ENCODE measurements around the gene FBXO42.

- TF ChIP-seq EZH2 (IDR thresholded peaks at IDR 0.05; ENCODE audit: low read depth, unreplicated experiment) = no peak
- TF ChIP-seq, protein P1, sequence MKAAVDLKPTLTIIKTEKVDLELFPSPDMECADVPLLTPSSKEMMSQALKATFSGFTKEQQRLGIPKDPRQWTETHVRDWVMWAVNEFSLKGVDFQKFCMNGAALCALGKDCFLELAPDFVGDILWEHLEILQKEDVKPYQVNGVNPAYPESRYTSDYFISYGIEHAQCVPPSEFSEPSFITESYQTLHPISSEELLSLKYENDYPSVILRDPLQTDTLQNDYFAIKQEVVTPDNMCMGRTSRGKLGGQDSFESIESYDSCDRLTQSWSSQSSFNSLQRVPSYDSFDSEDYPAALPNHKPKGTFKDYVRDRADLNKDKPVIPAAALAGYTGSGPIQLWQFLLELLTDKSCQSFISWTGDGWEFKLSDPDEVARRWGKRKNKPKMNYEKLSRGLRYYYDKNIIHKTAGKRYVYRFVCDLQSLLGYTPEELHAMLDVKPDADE (IDR thresholded peaks at IDR 0.05) = no peak
- TF ChIP-seq, protein P2, sequence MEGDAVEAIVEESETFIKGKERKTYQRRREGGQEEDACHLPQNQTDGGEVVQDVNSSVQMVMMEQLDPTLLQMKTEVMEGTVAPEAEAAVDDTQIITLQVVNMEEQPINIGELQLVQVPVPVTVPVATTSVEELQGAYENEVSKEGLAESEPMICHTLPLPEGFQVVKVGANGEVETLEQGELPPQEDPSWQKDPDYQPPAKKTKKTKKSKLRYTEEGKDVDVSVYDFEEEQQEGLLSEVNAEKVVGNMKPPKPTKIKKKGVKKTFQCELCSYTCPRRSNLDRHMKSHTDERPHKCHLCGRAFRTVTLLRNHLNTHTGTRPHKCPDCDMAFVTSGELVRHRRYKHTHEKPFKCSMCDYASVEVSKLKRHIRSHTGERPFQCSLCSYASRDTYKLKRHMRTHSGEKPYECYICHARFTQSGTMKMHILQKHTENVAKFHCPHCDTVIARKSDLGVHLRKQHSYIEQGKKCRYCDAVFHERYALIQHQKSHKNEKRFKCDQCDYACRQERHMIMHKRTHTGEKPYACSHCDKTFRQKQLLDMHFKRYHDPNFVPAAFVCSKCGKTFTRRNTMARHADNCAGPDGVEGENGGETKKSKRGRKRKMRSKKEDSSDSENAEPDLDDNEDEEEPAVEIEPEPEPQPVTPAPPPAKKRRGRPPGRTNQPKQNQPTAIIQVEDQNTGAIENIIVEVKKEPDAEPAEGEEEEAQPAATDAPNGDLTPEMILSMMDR (conservative IDR thresholded peaks at IDR 0.05; ENCODE audit: low read depth in 2 of 2) = no peak
- TF ChIP-seq EZH2phosphoT487 (IDR thresholded peaks at IDR 0.05; ENCODE audit: unreplicated experiment) = no peak
- TF ChIP-seq REST (IDR thresholded peaks at IDR 0.05; ENCODE audit: unreplicated experiment) = no peak
- no peak for TF ChIP-seq POLR2AphosphoS5 (IDR thresholded peaks at IDR 0.05; ENCODE audit: low read depth)
- no peak for TF ChIP-seq ZNF331 (CRISPR knock-in tag; IDR thresholded peaks at IDR 0.05; ENCODE audit: low read depth)
- TF ChIP-seq ZNF114 (CRISPR knock-in tag; IDR thresholded peaks at IDR 0.05) = no peak
- TF ChIP-seq CREB1 (CRISPR knock-in tag; IDR thresholded peaks at IDR 0.05; ENCODE audit: low read depth) = no peak
- no peak for TF ChIP-seq JUNB (IDR thresholded peaks at IDR 0.05; ENCODE audit: unreplicated experiment)
Observed at GRCh38 chr1:16252912-16253311, 99.4 kb downstream of the FBXO42 start.
